ENCODE results near the gene CFAP210.

DNA sequence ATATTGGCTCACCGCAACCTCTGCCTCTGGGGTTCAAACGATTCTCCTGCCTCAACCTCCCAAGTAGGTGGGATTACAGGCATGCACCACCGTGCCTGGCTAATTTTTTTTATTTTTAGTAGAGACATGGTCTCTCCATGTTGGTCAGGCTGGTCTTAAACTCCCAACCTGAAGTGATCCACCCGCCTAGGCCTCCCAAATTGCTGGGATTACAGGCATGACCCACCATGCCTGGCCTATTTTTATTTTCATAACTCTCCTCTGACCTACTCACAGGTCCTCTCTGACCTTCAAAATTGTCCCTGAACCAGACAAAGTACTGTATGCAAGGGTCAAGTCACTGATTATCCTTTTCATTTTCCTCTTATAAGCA, 23.5 kb upstream of the CFAP210 start:
- TF ChIP-seq, protein P1, sequence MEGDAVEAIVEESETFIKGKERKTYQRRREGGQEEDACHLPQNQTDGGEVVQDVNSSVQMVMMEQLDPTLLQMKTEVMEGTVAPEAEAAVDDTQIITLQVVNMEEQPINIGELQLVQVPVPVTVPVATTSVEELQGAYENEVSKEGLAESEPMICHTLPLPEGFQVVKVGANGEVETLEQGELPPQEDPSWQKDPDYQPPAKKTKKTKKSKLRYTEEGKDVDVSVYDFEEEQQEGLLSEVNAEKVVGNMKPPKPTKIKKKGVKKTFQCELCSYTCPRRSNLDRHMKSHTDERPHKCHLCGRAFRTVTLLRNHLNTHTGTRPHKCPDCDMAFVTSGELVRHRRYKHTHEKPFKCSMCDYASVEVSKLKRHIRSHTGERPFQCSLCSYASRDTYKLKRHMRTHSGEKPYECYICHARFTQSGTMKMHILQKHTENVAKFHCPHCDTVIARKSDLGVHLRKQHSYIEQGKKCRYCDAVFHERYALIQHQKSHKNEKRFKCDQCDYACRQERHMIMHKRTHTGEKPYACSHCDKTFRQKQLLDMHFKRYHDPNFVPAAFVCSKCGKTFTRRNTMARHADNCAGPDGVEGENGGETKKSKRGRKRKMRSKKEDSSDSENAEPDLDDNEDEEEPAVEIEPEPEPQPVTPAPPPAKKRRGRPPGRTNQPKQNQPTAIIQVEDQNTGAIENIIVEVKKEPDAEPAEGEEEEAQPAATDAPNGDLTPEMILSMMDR (IDR thresholded peaks at IDR 0.05), result no peak
- no peak for TF ChIP-seq POLR2A (IDR thresholded peaks at IDR 0.05)
